GM21723 (cell line): ENCODE results near the gene IPO5.

Experiments used
- ATAC-seq: cut with Tn5 transposase; IDR thresholded peaks from one replicate; pipeline ENCODE4 v1.9.1; 2021; ENCODE audit warnings: mild to moderate bottlenecking, moderate library complexity; ENCODE audit not compliant: unreplicated experiment

Gene IPO5

DNA sequence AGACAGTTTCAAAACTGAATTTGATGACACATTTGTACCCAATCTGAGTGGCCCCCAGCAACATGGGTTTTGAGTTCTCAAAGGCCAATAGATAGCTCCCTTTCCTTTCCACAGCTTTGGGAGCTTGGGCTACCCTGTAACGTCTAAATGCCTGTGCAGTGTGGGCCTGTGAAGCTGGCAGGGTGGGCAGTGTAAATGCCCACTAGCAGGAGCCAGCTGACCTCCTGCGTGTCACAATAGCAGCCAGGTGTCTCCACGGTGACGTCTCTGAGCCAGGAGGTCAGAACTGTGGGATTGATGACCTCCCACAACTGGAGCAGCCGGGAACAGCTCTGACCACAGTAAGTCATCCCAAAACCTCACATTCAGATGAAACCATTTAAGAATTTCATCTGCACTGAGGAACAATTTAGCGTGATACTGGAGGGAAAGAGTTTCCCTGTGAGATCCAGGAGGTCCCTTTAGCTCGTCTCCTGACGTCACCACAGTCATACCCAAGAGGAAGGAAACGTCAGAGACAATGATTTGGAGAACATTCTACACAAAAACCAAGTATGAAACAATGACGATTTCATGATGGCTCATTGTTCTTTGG lies at the start of gene IPO5:
Gene IPO5 (plus strand): TSS at position 300 of the 595 bp plus-strand sequence. CDS start 23,022 bp downstream, outside the sequence.
- no peak for ATAC-seq

DNA sequence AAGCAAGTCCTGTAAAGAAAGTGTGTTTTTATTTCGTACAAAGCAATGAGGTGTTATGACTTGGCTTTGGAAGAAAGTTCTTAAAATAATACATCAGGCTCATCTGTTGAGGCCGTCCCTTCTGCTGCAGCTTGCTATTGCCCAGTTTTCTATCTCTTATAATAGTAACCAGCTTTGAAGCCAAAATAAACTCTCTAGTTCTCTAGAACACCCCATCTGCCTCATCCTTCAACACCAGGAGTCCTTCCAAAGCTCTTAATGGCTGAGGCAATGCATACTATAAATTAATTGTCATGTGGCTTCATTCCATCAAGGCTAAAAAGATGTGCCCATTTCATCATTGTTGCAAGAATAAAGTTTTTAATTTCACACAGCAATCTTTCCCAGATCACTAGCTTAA lies 49.4 kb upstream of the IPO5 start:
- ATAC-seq: no peak

DNA sequence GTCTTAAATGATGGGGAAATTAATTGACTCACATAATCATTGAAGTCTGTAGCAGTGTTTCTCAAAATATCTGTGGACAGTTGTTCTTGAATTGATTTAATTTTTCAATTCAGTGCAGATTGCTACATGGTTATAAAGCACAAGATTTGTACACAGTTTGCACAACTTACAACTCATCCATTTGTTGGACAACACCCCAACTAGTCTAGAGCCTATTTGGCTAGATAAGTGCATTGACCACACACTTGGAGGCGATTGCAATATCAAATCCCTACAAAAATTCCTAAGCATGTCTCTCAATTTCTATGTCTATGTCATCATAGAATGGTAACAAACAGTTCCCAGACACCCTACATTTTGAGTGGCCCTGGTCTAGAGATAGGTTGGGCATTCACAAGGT lies 48.0 kb upstream of the IPO5 start:
- no peak for ATAC-seq

DNA sequence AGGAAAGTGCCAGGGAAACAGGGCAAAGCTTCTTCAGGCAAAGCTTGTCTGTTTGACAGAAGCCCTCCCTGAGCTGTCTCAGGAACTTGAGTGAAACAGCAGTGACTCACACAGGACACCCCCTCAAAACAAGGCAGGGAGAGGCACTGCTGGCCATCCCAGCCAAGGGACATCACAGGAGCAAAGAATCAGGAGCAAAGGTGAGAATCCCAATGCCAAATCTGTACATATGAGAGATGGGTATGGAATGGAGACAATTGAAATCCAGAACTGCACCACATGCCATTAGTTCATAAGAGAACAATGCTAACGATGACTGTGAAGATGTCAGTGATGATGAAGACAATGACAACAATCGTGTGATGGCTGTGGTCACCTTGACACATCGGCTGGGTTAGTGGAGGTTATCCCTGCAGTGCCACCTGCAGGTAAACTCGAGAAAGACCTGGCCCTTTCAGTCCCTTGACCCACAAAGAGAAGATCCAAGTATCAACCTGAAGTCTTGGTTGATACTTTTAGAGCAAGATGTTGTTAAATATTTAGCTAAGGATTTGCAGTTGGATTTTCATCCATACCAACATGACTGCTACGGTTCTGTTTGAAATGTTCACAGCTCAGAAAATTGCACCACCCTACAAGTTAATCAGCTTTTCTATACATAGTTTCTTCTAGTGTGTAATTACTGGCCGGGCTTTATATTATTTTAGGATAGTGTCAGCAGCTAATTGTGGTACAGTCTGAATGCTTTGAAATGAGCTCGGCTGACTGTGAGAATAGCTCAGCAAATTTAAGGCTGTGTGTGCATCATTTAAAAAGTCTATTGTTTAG lies 42.0 kb upstream of the IPO5 start:
- ATAC-seq: peak; percentile 74

DNA sequence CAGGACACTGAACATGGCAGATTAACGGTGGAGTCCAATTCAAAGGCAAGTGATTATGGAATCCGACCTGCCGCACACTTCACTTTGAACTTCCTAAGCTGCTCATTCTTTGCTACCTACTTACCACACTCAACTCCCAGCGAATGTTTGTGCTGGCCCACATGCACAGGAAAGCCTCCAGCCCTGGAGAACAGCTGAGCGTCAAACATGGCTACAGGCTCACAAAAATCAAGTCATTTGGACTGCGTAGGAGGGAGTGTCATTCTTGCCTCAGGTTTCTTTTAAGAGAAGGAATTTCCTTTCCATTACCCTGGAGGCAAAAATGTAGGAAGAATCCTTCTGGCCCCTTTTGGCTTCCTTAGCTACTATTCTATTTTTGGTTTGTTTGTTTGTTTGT lies 41.3 kb upstream of the IPO5 start:
- ATAC-seq: no peak

DNA sequence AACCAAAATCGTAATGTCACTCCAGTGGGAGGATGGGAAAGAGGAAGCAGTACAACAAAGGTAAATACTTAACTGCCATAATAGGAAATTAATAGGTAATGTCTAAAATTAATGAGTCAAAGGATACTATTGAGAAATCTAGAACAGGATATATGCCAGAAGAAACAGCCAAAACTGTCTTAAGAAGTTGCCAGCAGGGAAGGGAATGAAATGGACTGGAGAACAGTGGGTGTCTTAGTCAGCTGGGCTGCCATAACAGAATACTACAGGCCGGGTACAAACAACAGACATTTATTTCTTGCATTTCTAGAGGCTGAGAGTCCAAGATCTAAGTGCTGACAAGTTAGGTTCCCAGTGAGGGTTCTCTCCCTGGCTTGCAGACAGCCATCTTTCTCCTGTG lies 40.3 kb upstream of the IPO5 start:
- no peak for ATAC-seq

DNA sequence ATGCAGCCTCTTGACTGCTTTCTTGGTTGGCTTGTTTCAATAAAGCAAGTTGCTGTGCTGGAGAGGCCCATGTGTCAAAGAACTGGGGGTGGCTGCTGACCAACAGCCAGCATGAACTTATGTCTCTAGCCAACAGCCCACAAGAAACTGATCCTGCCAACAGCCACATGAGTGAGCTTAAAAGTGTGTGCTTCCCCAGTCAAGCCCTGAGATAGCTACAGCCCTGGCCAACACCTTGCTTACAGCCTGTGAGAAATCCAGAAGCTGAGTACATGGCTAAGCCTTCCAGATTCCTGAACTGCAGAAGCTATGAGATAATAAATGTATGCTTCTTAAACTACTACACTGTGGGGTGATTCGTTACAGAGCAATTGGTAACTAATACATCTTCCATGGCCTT lies 38.9 kb upstream of the IPO5 start:
- no peak for ATAC-seq

DNA sequence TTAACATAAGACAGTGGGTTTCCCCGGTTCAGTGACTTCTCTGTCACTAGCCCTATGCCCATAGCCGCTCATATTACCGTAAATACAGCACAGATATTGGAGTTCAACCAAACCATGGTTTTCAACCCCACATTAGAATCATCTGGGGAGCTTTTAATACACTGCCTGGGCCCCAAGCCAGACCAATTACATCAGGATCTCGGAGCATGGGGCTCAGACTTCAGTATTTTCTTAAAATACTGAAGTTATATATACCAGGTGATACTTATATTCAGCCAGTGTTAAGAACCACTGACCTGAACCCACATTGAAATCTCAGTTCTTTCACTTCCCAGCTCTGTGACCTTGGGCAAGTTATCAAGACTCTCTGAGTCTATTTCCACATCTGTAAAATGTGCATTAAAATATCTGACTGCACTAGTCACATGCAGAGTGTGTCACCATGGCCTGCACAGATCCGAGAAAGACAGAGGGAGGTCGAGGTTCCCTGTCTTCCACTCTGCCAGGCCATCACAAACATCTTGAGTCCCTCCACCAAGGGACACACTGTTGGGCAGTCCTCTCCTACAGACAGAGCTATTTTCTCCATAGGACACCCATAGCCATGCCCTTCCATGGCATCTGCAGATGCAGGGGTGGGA lies 32.2 kb upstream of the IPO5 start:
- ATAC-seq: no peak

DNA sequence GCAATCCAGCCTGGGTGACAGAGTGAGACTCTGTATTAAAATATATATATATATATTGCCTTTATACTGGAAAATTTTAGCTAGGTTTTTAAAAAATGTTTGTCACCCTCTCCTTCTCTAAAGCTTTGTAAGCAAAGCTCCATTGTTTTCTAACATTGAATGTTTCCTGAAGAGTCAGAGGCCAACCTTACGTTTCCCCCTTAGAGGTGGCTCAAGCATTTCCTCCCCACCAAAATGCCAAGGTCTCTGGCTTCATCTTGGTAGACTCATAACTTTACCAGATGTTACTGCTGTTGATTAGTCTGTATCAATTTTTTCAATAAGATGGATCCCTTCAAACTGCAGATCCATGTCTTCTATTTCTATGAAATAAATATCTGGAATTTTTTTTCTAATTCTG lies 25.2 kb upstream of the IPO5 start:
- no peak for ATAC-seq

DNA sequence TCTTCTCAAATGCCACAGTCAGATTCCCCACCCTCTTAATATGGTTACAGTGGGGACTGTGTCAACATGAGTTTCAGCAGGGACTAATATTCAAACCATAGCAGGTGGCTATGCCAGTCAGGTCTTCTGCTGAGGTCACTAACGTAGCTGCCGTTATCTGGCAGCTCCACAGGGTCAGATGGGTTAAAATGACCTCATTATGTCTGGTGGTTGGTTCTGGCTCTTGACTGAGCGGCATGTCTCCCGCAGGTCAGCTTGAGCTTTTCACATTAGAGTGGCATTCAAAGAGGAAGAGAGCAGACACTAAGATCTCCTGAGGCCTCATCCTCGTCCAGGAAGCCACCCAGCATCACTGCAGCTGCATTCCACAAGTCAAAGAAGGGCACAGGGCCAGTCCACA lies 21.4 kb upstream of the IPO5 start:
- ATAC-seq: no peak

DNA sequence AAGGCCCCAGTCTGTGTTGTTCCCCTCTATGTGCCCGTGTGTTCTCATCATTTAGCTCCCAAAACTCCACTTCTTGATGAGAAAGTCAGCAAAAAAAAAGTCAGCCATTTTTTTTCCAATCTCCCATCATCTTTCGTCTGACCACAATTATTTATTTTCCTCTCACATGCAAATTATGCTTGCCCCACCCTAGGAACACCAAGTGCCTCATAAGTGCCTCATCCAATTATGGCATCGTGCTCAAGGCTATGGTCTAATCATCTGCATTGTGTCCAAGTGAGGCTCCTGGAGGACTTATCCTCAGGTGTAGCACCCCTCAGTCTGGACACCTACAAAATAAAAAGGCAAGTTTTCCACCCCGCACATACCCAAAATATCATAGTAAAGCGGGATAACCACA lies 20.8 kb upstream of the IPO5 start:
- no peak for ATAC-seq

DNA sequence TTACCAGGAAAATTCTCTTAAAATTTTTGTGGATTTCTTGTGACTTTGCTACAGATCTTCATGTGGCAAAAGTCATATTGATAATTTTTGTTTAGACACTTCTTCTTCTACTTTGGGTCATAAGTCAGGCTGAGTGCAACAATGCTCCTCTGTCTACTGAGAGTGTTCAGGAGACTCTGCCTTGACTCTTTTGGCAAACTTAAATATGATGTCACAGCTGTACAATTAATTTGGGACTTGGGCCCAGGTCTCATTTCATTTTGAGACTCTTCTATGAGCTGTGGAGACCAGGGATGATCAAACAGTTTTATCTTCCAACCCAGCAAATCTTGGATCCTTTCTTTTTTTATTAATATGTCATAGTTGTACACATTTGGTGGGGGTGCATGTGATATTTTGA lies 19.7 kb upstream of the IPO5 start:
- no peak for ATAC-seq

DNA sequence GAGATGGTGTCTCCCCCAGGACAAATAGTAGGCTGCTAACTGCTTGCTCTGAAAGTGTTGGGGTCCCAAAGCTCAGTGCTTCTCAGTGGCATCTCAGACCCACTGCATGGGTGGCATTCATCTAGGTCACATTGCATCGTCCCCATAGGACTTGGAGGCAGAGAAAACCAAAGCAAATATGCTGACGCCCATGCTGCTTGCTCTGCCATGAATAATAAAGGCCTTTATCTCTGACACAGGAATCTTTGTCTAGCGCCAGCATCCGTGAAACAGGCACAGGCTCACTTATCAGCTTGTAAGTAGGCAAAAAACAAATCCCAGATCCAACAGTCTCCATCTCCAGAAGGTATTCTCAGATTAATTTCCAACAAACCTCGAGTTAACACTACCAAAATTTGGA lies 18.9 kb upstream of the IPO5 start:
- no peak for ATAC-seq

DNA sequence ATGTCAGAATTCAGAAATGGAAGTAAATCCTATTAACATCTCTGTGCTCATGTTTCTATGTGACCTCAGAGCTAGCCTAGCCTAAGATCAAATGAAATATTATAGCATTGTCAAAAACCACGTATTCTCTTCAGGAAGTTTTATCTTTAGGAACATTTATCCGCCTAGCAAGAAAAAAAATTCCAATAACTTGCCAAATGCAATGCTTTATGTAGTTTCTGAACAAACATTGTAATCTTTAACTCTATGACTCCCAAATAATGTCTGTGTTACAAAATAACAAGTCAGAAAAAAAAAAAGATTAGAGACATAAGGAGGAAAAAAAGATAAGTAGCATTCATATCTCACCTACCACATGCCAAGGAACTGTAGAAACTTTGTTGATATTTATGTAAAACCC lies 18.4 kb upstream of the IPO5 start:
- ATAC-seq: no peak

DNA sequence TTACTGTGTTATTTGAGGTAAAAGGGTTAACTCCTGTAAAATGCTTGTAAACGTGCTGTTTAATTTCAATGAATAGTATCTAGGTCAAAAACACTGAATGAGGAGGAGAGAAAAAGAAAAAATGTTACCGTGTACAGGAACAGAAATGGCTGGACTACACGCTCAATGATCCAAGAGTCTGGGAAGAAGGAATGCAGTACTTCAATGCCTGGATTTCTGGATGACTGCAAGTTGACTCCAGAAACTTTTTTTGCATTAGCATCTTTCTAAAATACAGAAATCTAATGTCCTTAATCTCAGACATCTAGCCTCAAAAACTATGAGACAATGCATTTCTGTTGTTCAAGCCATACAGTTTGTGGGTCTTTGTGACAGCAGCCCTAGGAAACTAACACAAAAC lies 17.4 kb upstream of the IPO5 start:
- ATAC-seq: no peak

DNA sequence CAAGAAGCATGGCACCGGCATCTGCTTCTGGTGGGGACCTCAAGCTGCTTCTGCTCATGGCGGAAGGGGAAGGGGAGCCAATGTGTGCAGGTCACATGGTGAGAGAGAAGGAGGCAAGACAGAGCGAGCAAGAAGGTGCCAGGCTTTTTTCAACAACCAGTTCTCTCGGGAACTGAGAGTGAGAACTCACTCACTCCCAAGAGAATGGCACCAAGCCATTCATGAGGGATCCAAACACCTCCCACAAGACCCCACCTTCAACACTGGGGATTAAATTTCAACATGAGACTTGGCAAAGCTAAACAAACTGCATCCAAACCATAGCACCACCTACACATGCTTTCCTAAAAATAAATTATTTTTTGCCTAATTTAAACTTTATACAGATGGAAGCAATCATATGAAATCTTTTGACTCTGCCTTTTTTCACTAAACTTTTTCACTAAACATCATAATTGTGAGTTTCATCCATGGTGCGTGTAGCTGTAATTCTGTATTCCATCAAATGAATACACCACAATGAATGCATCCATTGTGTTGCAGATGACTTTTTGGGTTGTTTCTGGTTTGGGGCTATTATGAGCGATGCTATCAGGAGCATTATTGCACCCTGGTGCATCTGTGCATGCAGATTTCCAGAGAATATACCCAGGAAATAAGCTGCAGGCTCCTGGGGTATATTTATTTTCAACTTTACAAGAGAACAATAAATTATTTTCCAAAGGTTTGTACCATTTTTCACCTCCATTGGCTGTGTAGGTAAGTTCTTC lies 14.6 kb upstream of the IPO5 start:
- no peak for ATAC-seq

DNA sequence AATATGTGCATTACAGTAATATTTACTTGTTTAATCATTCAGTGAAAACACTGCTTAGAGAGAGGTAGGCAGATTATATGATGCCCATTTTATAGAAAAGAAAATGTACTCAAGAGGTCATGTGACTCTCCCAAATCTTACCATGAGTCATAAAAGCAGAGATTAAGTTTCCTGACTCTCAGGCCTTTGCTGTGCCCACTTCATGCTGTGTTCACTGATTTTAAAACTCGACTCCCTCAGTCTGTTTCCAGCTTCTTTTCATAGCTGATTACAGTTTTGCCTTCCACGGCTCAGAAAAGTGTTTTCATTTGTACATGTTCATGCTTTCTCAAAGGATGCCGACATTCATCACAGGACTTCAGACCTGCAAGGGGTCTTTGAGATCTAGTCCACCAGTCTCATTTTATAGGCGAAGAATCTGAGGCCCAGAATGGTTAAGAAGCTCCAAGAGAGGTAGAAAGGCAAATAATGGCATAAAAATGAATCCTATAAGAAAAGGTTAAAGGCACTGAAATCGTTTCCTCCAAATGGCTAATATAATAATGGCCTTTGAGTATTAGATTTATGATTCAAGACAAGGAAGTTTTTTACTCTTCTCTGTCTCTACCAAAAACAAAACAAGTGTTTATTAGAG lies 9.0 kb upstream of the IPO5 start:
- ATAC-seq: no peak

DNA sequence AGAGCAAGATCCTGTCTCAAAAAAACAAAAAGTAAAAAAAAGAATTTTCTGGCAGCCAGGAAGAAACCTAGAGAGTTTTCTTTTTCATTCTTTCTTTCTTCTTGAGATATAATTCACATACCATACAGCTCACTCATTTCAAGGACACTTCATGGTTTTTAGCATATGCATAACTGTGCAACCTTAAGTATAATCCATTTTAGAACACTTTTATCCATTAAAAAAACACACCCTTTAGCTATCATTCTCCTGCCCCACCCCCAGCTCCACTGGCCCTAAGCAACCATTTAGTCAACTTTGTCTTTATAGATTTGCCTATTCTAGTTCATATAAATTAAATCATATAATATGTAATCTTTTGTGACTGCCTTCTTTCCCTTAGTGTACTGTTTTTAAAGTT lies 8.1 kb upstream of the IPO5 start:
- no peak for ATAC-seq

DNA sequence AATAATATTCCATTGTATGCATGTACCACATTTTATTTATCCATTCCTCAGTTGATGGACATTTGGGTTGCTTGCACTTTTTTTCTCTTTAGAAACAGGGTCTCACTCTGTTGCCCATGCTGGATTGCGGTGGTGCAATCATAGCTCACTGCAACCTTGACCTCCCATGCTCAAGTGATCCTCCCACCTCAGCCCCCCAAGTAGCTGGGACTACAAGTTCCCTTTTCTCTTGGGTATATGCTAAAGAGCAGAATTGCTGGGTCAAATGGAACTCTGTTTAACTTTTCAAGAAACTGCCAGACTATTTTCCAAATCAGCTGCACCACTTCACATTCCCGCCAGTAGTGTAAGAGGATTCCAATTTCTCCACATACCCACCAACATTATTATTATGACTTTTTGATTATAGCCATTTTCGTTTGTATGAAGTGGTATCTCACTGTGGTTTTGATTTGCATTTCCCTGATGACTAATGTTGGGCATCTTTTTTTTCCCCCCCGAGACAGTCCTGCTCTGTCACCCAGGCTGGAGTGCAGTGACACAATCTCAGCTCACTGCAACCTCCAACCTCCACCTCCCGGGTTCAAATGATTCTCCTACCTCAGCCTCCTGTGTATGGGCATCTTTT lies 7.6 kb upstream of the IPO5 start:
- no peak for ATAC-seq

DNA sequence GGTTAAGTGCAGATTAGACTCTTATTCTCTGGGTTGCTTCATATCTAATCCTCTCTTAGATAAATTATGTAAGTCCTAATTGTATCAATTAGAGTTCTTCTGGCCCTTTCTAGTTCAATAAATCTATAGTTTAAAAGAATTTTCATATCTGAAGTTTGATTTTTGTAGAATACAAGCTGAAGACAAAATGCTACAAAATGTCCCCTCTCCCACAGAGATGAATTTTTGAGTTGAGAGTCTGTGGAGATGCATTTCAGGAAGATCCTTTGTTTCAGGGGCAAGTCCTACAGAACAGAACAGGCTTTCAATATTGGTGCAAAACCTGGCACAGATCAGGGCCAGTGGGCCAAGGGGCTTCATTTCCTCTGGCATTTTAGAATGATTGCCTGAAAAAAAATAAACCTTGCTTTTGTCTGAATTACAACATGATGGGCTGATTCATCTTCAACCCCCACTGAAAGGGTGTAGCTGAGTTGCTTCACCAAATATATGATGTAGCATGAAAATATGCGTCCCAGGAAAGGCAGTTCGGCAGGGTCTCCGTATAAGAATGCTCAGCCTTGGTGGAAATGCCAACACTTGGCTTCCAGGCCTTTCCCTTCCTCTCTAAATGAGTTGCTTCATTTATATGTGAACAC lies 6.4 kb upstream of the IPO5 start:
- no peak for ATAC-seq
